ENCODE results near the gene TPST2. TPM values are rescaled to one million over a fixed set of nuclear protein-coding genes. Genes with fewer than 3 reads are reported as not detected.

The TPST2 gene
- total RNA-seq, 4 donors from 2014 or later, result 22.0 to 30.9 (median 28.7) TPM

DNA sequence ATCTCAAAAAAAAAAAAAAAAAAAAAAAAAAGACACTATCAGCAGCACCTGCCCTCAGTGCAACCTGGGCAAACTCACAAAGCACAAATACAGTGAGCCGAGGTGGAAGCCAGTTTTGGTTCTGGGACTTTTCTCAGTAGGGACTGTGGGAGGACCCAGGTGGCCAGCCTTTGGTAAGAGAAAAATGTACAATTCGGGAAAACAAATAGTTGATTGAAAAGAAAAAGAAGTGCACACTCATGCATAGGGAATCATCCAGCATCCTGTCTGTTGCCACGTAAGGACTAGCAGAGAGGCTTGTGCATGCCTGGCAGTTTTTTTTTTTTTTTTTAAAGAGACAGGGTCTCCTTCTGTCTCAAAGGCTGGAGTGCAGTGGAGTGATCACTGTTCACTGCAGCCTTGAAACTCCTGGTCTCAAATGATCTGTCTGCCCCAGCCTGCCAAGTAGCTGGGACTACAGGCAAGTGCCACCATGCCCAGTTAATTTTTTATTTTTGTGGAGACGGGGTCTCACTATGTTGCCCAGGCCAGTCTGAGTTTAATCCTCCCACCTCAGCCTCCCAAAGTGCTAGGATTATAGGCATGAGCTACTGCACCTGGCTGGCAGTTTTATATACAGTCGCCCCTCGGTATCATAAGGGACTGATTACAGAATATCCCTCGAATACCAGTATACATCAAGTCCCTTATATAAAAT is 36.7 kb downstream of the TPST2 start:
- WGBS, result 55% methylated on average over 7 of the region's 7 CpGs
- Histone ChIP-seq H3K27me3 (no peaks in the 10 kb centered on the region), H3K27ac (replicated peaks in 1 of 4) (no peak overlapping the region), H3K4me3 (no peak overlapping the region), H3K4me1 (peaks cover 0 to 23% (median 7%) of the 10 kb centered on the region in 4 donors), H3K9me3 (no peaks in the 10 kb centered on the region), H3K36me3 (no peaks in the 10 kb centered on the region)
- no peak for TF ChIP-seq POLR2AphosphoS5 (IDR thresholded peaks at IDR 0.05)
- no peak for TF ChIP-seq CTCF (IDR thresholded peaks at IDR 0.05)
- no peak for DNase-seq (ENCODE audit: extremely low spot score)
- intact Hi-C loops (cut with DNase I), result no loop called here

GRCh38 chr22:26552466-26552865 is 37.5 kb downstream of the TPST2 start:
- H3K27ac ChIP-seq (replicated peaks in 1 of 4), result no peak overlapping the region
- 87% methylated on average over 8 of the region's 10 CpGs for WGBS
- no peaks in the 10 kb centered on the region for H3K9me3 ChIP-seq
- H3K36me3 ChIP-seq, result peaks cover 0 to 2% (median 0%) of the 10 kb centered on the region in 4 donors
- peaks cover 0 to 25% (median 7%) of the 10 kb centered on the region in 4 donors for H3K4me1 ChIP-seq
- no peak overlapping the region for H3K4me3 ChIP-seq
- TF ChIP-seq CTCF (IDR thresholded peaks at IDR 0.05) (no peak), POLR2AphosphoS5 (IDR thresholded peaks at IDR 0.05) (no peak), POLR2A (IDR thresholded peaks at IDR 0.05; ENCODE audit: low read depth) (no peak), EP300 (IDR thresholded peaks at IDR 0.05) (no peak)
- no peak for DNase-seq (ENCODE audit: extremely low spot score)
- no peaks in the 10 kb centered on the region for H3K27me3 ChIP-seq
- intact Hi-C loops (cut with DNase I), result no loop called here

GRCh38 chr22:26551568-26551967 is 38.4 kb downstream of the TPST2 start:
- TF ChIP-seq POLR2AphosphoS5 (IDR thresholded peaks at IDR 0.05), result no peak
- TF ChIP-seq POLR2A (IDR thresholded peaks at IDR 0.05; ENCODE audit: low read depth), result no peak
- TF ChIP-seq EP300 (IDR thresholded peaks at IDR 0.05), result no peak
- no peak for TF ChIP-seq CTCF (IDR thresholded peaks at IDR 0.05)
- no peak for DNase-seq (ENCODE audit: extremely low spot score)
- H3K27me3 ChIP-seq, result no peaks in the 10 kb centered on the region
- H3K4me3 ChIP-seq, result no peak overlapping the region
- H3K9me3 ChIP-seq, result no peaks in the 10 kb centered on the region
- H3K4me1 ChIP-seq, result peaks cover 0 to 34% (median 7%) of the 10 kb centered on the region in 4 donors
- H3K27ac ChIP-seq (replicated peaks in 1 of 4), result no peak overlapping the region
- intact Hi-C loops (cut with DNase I), result no loop called here
- WGBS, result 96% methylated on average over 2 of the region's 2 CpGs
- H3K36me3 ChIP-seq, result peaks cover 0 to 7% (median 0%) of the 10 kb centered on the region in 4 donors

GRCh38 chr22:26550498-26551033 is 39.4 kb downstream of the TPST2 start:
- WGBS, result 76% methylated on average over 8 of the region's 8 CpGs
- Histone ChIP-seq H3K36me3 (peaks cover 0 to 7% (median 0%) of the 10 kb centered on the region in 4 donors), H3K27ac (replicated peaks in 1 of 4) (no peak overlapping the region), H3K9me3 (no peaks in the 10 kb centered on the region), H3K4me3 (no peak overlapping the region), H3K4me1 (peaks cover 0 to 36% (median 7%) of the 10 kb centered on the region in 4 donors), H3K27me3 (no peaks in the 10 kb centered on the region)
- no peak for DNase-seq (ENCODE audit: extremely low spot score)
- intact Hi-C loops (cut with DNase I), result no loop called here
- TF ChIP-seq POLR2A (IDR thresholded peaks at IDR 0.05; ENCODE audit: low read depth) (no peak), POLR2AphosphoS5 (IDR thresholded peaks at IDR 0.05) (no peak), EP300 (IDR thresholded peaks at IDR 0.05) (no peak), CTCF (IDR thresholded peaks at IDR 0.05) (no peak)
